Activated B cell treated with CpG ODN at 0.5 μM for 24 hours (primary cell): ENCODE data around the gene PSMA6. TPM values are rescaled to one million over a fixed set of nuclear protein-coding genes. Genes with fewer than 3 reads are reported as not detected.
"Not testable (repeated sequence)": the region's sequence is repeated elsewhere in the genome, so short reads cannot be mapped to it uniquely, and the experiment has no call there.

Experiments
- ATAC-seq: fragments of 200-7000 bp; cut with Tn5 transposase; one replicate; pipeline ENCODE4 v1.10.0; 2021; ENCODE audit warnings: low read depth, mild to moderate bottlenecking, moderate library complexity
- CTCF ChIA-PET: fragments of 350-600 bp; sonication (Branson Sonifier 250); formaldehyde crosslinking; loops from one replicate; lab custom pipeline; 2021; ENCODE audit warnings: antibody characterized with exemption; lab: Charles Lee
- POLR2A ChIA-PET: fragments of 350-600 bp; sonication (Branson Sonifier 250); formaldehyde crosslinking; loops from one replicate; lab custom pipeline; 2021; ENCODE audit warnings: antibody characterized with exemption; lab: Charles Lee
- DNase-seq: peaks from one replicate; pipeline ENCODE4 v3.0.0; 2022
- H3K27ac Mint-ChIP-seq: one replicate; pipeline ENCODE4 v1.8.0; 2020; ENCODE audit warnings: mixed read lengths
- H3K27me3 Mint-ChIP-seq: one replicate; pipeline ENCODE4 v1.8.0; 2021; ENCODE audit warnings: mixed read lengths
- H3K36me3 Mint-ChIP-seq: one replicate; pipeline ENCODE4 v1.8.0; 2021; ENCODE audit warnings: low read depth, mixed read lengths
- H3K4me1 Mint-ChIP-seq: one replicate; pipeline ENCODE4 v1.8.0; 2021; ENCODE audit warnings: mixed read lengths
- H3K4me3 Mint-ChIP-seq: one replicate; pipeline ENCODE4 v1.8.0; 2020; ENCODE audit warnings: mild to moderate bottlenecking, mixed read lengths
- H3K9me3 Mint-ChIP-seq: one replicate; pipeline ENCODE4 v1.8.0; 2020; ENCODE audit warnings: mixed read lengths
- intact Hi-C: fragments of 100-400 bp; cut with micrococcal nuclease; formaldehyde crosslinking; loops from one replicate; pipeline ENCODE4 v1.15.1; 2024
- total RNA-seq: library from RNA; stranded (reverse); gene quantifications from 2 replicates; pipeline ENCODE4 v1.2.3, GENCODE V29; 2022
- TF ChIP-seq, protein P1 (sequence below): fragments of 200-600 bp; IDR thresholded peaks from one replicate; pipeline ENCODE4 v1.8.0; 2022; ENCODE audit warnings: antibody characterized with exemption, mild to moderate bottlenecking

The PSMA6 gene
- total RNA-seq, 1 donor from 2014 or later, result 163 TPM

DNA sequence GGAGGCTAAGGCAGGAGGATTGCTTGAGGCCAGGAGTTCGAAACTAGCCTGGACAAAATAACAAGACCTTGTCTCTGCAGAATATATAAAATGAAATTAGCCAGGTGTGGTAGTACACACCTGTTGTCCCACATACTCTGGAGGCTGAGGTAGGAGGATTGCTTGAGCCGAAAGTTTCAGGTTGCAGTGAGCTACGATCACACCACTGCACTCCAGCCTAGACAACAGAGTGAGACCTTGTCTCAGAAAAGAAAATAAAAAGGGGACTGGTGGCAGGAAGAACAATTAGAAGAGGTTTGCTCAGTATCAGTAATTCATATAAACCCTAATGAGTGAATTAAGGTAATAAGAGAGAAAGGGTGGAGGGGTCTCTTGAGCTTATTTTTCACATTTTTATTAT, 8.0 kb downstream of the PSMA6 start:
- peak overlapping the region; percentile 33 for H3K27ac Mint-ChIP-seq
- peaks cover 22% of the 10 kb centered on the region for H3K36me3 Mint-ChIP-seq
- ATAC-seq (no peak), DNase-seq (no peak)
- no peaks in the 10 kb centered on the region for H3K9me3 Mint-ChIP-seq
- peaks cover 48% of the 10 kb centered on the region for H3K4me1 Mint-ChIP-seq
- ChIA-PET POLR2A (interaction anchor here (1.4 to 1.8 kb wide), 4 partner anchors 8 to 104 kb away, joined by 4 to 14 read pairs (median 7); partner anchors contain the start of genes NFKBIA and PSMA6), CTCF (interaction anchor here (1.4 to 1.6 kb wide), 2 partner anchors 67 to 113 kb away, joined by 3 to 4 read pairs; no protein-coding TSS in a partner anchor)
- H3K4me3 Mint-ChIP-seq, result no peak overlapping the region
- TF ChIP-seq, protein P1, sequence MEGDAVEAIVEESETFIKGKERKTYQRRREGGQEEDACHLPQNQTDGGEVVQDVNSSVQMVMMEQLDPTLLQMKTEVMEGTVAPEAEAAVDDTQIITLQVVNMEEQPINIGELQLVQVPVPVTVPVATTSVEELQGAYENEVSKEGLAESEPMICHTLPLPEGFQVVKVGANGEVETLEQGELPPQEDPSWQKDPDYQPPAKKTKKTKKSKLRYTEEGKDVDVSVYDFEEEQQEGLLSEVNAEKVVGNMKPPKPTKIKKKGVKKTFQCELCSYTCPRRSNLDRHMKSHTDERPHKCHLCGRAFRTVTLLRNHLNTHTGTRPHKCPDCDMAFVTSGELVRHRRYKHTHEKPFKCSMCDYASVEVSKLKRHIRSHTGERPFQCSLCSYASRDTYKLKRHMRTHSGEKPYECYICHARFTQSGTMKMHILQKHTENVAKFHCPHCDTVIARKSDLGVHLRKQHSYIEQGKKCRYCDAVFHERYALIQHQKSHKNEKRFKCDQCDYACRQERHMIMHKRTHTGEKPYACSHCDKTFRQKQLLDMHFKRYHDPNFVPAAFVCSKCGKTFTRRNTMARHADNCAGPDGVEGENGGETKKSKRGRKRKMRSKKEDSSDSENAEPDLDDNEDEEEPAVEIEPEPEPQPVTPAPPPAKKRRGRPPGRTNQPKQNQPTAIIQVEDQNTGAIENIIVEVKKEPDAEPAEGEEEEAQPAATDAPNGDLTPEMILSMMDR, result no peak
- intact Hi-C loops, result loop anchor here (2.0 kb wide), 1 partner anchor 15 kb away; no protein-coding TSS in a partner anchor
- H3K27me3 Mint-ChIP-seq, result no peaks in the 10 kb centered on the region

DNA sequence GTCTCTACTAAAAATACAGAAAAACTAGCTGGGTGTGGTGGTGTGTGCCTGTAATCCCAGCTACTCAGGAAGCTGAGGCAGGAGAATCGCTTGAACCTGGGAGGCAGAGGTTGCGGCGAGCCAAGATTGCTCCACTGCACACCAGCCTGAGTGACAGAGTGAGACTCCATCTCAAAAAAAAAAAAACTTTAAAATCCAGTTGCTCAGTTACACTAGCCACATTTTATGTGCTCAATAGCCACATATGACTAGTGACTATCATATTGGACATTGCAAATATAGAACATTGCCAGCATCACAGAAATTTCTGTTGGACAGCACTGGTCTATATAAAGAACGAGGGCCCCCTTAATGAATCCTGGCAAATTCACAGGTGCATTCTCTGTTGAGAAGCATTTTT, 9.2 kb downstream of the PSMA6 start:
- H3K4me3 Mint-ChIP-seq, H3K27me3 Mint-ChIP-seq, DNase-seq, ATAC-seq, H3K27ac Mint-ChIP-seq, H3K9me3 Mint-ChIP-seq: not testable (repeated sequence)
- Mint-ChIP-seq H3K36me3 (peaks cover 18% of the 10 kb centered on the region), H3K4me1 (peaks cover 41% of the 10 kb centered on the region)
- intact Hi-C loops, result loop anchor here (2.0 kb wide), 1 partner anchor 17 kb away; no protein-coding TSS in a partner anchor
- ChIA-PET POLR2A (interaction anchor here (0.6 to 1.8 kb wide), 5 partner anchors 9 to 103 kb away, joined by 4 to 14 read pairs (median 6); partner anchors contain the start of genes NFKBIA and PSMA6), CTCF (interaction anchor here (0.6 to 1.4 kb wide), 2 partner anchors 66 to 108 kb away, joined by 3 to 4 read pairs; no protein-coding TSS in a partner anchor)

DNA sequence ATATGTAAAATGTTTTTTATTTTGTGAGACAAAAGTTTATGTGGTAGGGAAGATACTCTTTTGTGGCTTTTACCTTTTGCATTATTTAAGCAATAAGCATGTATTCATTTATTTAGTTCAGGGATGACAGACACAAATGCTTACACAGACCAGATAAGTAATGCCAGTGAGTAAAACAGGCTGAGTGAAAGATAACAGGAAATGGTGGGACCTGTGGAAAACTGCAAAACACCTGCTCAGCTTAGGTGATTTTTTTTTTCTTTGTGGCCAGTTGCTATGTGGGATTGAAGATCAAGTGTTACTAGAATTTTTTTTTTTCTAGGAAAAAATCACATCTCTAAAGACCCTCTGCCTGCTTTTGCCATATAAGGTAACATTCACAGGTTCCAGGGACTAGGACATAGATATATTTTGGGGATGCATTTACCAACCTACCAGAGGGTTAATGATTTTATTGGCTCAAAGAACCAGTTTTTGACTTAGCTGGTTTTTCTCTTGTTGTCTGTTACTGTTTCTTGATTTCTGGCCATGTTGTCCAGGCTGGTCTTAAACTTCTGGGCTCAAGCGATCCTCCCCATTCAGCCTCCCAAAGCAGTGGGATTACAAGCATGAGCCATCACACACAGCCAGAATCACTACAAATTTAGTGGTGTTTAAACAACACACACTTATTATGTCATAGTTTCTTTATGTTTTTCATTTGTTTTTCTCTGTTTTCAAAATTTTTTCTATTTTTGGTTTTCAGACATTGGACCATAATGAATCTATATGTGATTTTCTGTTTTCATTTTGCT, 9.8 kb downstream of the PSMA6 start:
- DNase-seq (no peak), ATAC-seq (no peak)
- ChIA-PET POLR2A (interaction anchor here (0.6 to 1.8 kb wide), 3 partner anchors 14 to 102 kb away, joined by 4 to 6 read pairs (median 5); no protein-coding TSS in a partner anchor), CTCF (no interaction called here)
- Mint-ChIP-seq H3K27me3 (no peaks in the 10 kb centered on the region), H3K27ac (no peak overlapping the region), H3K36me3 (peaks cover 19% of the 10 kb centered on the region), H3K4me1 (peaks cover 41% of the 10 kb centered on the region), H3K4me3 (no peak overlapping the region), H3K9me3 (no peaks in the 10 kb centered on the region)
- intact Hi-C loops, result loop anchor here (2.0 kb wide), 1 partner anchor 17 kb away; no protein-coding TSS in a partner anchor
- TF ChIP-seq, protein P1, result no peak

DNA sequence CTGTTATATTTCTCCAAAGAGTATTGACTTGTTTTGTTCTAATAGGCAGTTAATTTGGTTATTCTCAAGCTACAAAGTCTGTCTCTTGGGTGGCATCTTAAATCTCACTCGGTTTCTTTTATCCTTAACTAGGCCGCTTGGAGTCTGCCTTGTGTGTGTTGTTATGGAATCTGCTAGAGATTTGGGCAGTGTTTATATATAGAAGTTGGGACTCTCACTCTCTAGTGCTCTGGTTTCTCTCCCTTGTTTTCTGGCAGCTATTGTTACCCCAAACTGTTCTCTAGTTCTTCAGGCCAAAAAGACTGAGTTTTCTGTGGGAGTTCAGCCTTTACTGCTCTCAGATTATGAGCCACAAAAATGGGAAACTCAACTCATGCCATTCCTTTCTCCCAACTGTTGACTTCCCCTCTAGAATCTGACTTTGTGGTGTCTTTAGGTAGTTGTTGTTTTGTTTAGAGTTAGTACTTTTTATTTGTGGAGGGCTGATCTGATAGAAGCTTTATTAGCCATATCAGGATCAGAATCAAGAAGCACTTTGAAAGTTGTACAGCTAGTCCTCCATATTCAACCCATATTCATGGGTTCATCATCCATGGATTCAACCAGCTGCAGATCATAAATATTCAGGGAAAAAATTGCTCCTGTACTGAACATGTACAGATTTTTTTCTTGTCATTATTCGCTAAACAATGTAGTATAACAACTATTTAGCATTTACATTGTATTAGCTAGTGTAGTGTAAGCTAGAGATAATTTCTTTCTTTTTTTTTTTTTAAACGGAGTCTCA, 11.2 kb downstream of the PSMA6 start:
- DNase-seq (no peak), ATAC-seq (no peak)
- H3K4me1 Mint-ChIP-seq, result peaks cover 37% of the 10 kb centered on the region
- no peak overlapping the region for H3K27ac Mint-ChIP-seq
- peaks cover 25% of the 10 kb centered on the region for H3K36me3 Mint-ChIP-seq
- TF ChIP-seq, protein P1, result no peak
- H3K9me3 Mint-ChIP-seq, result no peaks in the 10 kb centered on the region
- intact Hi-C loops, result no loop called here
- ChIA-PET CTCF (no interaction called here), POLR2A (interaction anchor here (0.7 to 0.8 kb wide), 2 partner anchors 12 to 102 kb away, joined by 3 to 5 read pairs; partner anchors contain the start of gene NFKBIA)
- H3K27me3 Mint-ChIP-seq, result no peaks in the 10 kb centered on the region
- H3K4me3 Mint-ChIP-seq, result no peak overlapping the region

DNA sequence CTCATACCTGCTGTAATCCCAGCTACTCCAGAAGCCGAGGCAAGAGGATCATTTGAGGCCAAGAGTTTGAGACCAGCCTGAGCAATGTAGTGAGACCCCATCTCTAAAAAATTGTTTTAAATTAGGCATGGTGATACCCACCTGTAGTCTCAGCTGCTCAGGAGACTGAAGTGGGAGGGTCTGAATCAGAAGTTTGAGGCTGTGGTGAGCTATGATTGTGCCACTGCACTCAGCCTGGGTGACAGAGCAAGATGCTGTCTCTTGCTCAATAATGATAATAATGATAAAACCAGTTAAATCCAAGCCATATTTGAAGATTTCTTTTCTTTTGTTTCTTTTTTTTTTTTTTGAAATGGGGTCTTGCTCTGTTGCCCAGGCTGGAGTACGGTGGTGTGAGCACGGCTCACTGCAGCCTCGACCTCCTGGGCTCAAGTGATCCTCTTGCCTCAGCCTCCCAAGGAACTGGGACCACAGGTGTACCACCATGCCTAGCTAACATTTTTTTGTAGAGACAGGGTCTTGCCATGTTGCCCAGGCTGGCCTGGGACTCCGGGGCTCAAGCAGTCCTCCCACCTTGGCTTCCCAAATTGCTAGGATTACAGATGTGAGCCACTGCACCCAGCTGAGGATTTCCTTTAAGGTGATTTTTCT, 12.8 kb downstream of the PSMA6 start:
- ChIA-PET POLR2A (interaction anchor here (0.6 to 1.2 kb wide), 2 partner anchors 94 to 240 kb away, joined by 11 read pairs; no protein-coding TSS in a partner anchor), CTCF (no interaction called here)
- no peak overlapping the region for H3K27ac Mint-ChIP-seq
- H3K36me3 Mint-ChIP-seq, result peaks cover 38% of the 10 kb centered on the region
- DNase-seq, result no peak
- no peak overlapping the region for H3K4me3 Mint-ChIP-seq
- intact Hi-C loops, result no loop called here
- TF ChIP-seq, protein P1, result no peak
- H3K4me1 Mint-ChIP-seq, result peaks cover 32% of the 10 kb centered on the region
- no peak for ATAC-seq
- H3K9me3 Mint-ChIP-seq, result no peaks in the 10 kb centered on the region
- H3K27me3 Mint-ChIP-seq, result no peaks in the 10 kb centered on the region
